T-helper 2 cell treated with Interferon-gamma antibody and Interleukin-4, amounts not matched to agents 100 ng/mL and 5 ng/mL, for 36 hours (primary cell): ENCODE data around the gene LZTR1. TPM values are rescaled to one million over a fixed set of nuclear protein-coding genes. Genes with fewer than 3 reads are reported as not detected.
"Not testable (repeated sequence)": the region's sequence is repeated elsewhere in the genome, so short reads cannot be mapped to it uniquely, and the experiment has no call there.

ENCODE experiments used
- intact Hi-C: fragments of 100-400 bp; cut with micrococcal nuclease; formaldehyde crosslinking; loops from one replicate; pipeline ENCODE4 v1.15.1; 2023
- total RNA-seq: library from RNA; stranded (reverse); gene quantifications from 2 replicates; pipeline ENCODE4 v1.2.3, GENCODE V29; 2022

The LZTR1 gene
- total RNA-seq, 1 donor from 2014 or later = 67.1 TPM

GRCh38 chr22:20965104-20965887 lies 16.8 kb upstream of the LZTR1 start:
- intact Hi-C loops = no loop called here

GRCh38 chr22:20965888-20966855 lies 15.9 kb upstream of the LZTR1 start:
- intact Hi-C loops = no loop called here

GRCh38 chr22:20966883-20967696 lies 15.0 kb upstream of the LZTR1 start, which contains the start of gene AIFM3:
Gene AIFM3, plus strand, starts transcription at chr22:20967255. Its CDS starts 690 bp downstream, at chr22:20967945.
- intact Hi-C loops = no loop called here

- intact Hi-C loops = no loop called here
Observed at GRCh38 chr22:20967697-20968211, 14.3 kb upstream of the LZTR1 start.

- intact Hi-C loops = no loop called here
Observed at GRCh38 chr22:20968281-20968977, 13.7 kb upstream of the LZTR1 start.

- intact Hi-C loops = no loop called here
Observed at GRCh38 chr22:20970939-20971657, 11.0 kb upstream of the LZTR1 start.

GRCh38 chr22:20972014-20972694 lies 9.9 kb upstream of the LZTR1 start:
- intact Hi-C loops = not testable (repeated sequence)

GRCh38 chr22:20972933-20973577 lies 9.0 kb upstream of the LZTR1 start:
- intact Hi-C loops = no loop called here

- intact Hi-C loops = no loop called here
Observed at GRCh38 chr22:20973634-20974286, 8.3 kb upstream of the LZTR1 start.

GRCh38 chr22:20974336-20974955 lies 7.7 kb upstream of the LZTR1 start:
- intact Hi-C loops = no loop called here

- intact Hi-C loops = no loop called here
Observed at GRCh38 chr22:20975541-20976290, 6.4 kb upstream of the LZTR1 start.

- intact Hi-C loops = no loop called here
Observed at GRCh38 chr22:20976291-20976877, 5.7 kb upstream of the LZTR1 start.

GRCh38 chr22:20977019-20977418 lies 5.1 kb upstream of the LZTR1 start:
- intact Hi-C loops = no loop called here

GRCh38 chr22:20977516-20978170 lies 4.5 kb upstream of the LZTR1 start:
- intact Hi-C loops = no loop called here

- intact Hi-C loops = no loop called here
Observed at GRCh38 chr22:20978419-20978818, 3.7 kb upstream of the LZTR1 start.

GRCh38 chr22:20979243-20979809 lies 2.8 kb upstream of the LZTR1 start:
- intact Hi-C loops = no loop called here
